Trophoblast cell (in vitro differentiated cells and primary cell): ENCODE measurements around the gene AMMECR1.

ENCODE experiments used
- DNase-seq, 2 donors: peaks; one replicate each; pipeline ENCODE4 v3.0.0-alpha.2; 2016
- H2AFZ ChIP-seq: 2 replicates; pipeline ENCODE4 v1.6.1; 2013; ENCODE audit warnings: low read length, moderate library complexity, mild to moderate bottlenecking; ENCODE audit not compliant: insufficient read depth, poor library complexity
- H2AK5ac ChIP-seq: 2 replicates; pipeline ENCODE4 v1.6.1; 2013; ENCODE audit warnings: mild to moderate bottlenecking, low read length
- H2BK120ac ChIP-seq: 2 replicates; pipeline ENCODE4 v1.6.1; 2013; ENCODE audit warnings: low read length, mild to moderate bottlenecking, moderate library complexity; ENCODE audit not compliant: insufficient read depth, poor library complexity
- H2BK12ac ChIP-seq: 2 replicates; pipeline ENCODE4 v1.6.1; 2013; ENCODE audit warnings: mild to moderate bottlenecking, low read length, moderate library complexity
- H2BK5ac ChIP-seq: 2 replicates; pipeline ENCODE4 v1.6.1; 2013; ENCODE audit warnings: low read length, low read depth, moderate library complexity, mild to moderate bottlenecking; ENCODE audit not compliant: poor library complexity
- H3K14ac ChIP-seq: 2 replicates; pipeline ENCODE4 v1.6.1; 2013; ENCODE audit warnings: mild to moderate bottlenecking, low read length
- H3K18ac ChIP-seq: 2 replicates; pipeline ENCODE4 v1.6.1; 2013; ENCODE audit warnings: mild to moderate bottlenecking, low read length
- H3K23ac ChIP-seq: 2 replicates; pipeline ENCODE4 v1.6.1; 2013; ENCODE audit warnings: low read length
- H3K27ac ChIP-seq: 2 replicates; pipeline ENCODE4 v1.5.1; 2013; ENCODE audit warnings: low read depth, mild to moderate bottlenecking, inconsistent platforms, low read length, moderate library complexity
- H3K27me3 ChIP-seq: 2 replicates; pipeline ENCODE4 v1.6.1; 2013; ENCODE audit warnings: inconsistent platforms, mild to moderate bottlenecking, low read length, moderate library complexity; ENCODE audit not compliant: insufficient read depth
- H3K36me3 ChIP-seq, 2 experiments: 1 replicate in 1 of 2; 2 replicates in 1 of 2; pipeline ENCODE4 v1.6.1; 2013; ENCODE audit warnings: low read length in 2 of 2, mild to moderate bottlenecking in 2 of 2, moderate library complexity in 1 of 2; ENCODE audit not compliant: insufficient read depth in 2 of 2, control insufficient read depth in 1 of 2
- H3K4ac ChIP-seq: 2 replicates; pipeline ENCODE4 v1.6.1; 2013; ENCODE audit warnings: low read depth, mild to moderate bottlenecking, low read length, moderate library complexity
- H3K4me1 ChIP-seq, 2 experiments: 1 replicate in 1 of 2; 2 replicates in 1 of 2; pipeline ENCODE4 v1.6.1; 2013; ENCODE audit warnings: low read length in 2 of 2, mild to moderate bottlenecking in 2 of 2, moderate library complexity in 1 of 2; ENCODE audit not compliant: insufficient read depth in 2 of 2, control insufficient read depth in 1 of 2
- H3K4me2 ChIP-seq: 2 replicates; pipeline ENCODE4 v1.6.1; 2013; ENCODE audit warnings: inconsistent platforms, mild to moderate bottlenecking, low read length, moderate library complexity
- H3K4me3 ChIP-seq: 2 replicates; pipeline ENCODE4 v1.5.1; 2013; ENCODE audit warnings: mild to moderate bottlenecking, low read depth, low read length, inconsistent platforms
- H3K79me1 ChIP-seq: one replicate; pipeline ENCODE4 v1.6.1; 2013; ENCODE audit warnings: low read length
- H3K79me2 ChIP-seq: 2 replicates; pipeline ENCODE4 v1.6.1; 2013; ENCODE audit warnings: low read length, mild to moderate bottlenecking; ENCODE audit not compliant: control insufficient read depth, insufficient read depth, poor library complexity
- H3K9ac ChIP-seq: 2 replicates; pipeline ENCODE4 v1.6.1; 2013; ENCODE audit warnings: mild to moderate bottlenecking, low read length
- H3K9me3 ChIP-seq: 2 replicates; pipeline ENCODE4 v1.6.1; 2013; ENCODE audit warnings: low read depth, mild to moderate bottlenecking, control low read depth, inconsistent platforms, low read length; ENCODE audit not compliant: insufficient read depth
- H4K12ac ChIP-seq: 2 replicates; pipeline ENCODE4 v1.6.1; 2013; ENCODE audit warnings: low read depth, mild to moderate bottlenecking, low read length, moderate library complexity
- H4K8ac ChIP-seq: 2 replicates; pipeline ENCODE4 v1.6.1; 2013; ENCODE audit warnings: low read depth, mild to moderate bottlenecking, low read length, moderate library complexity
- H4K91ac ChIP-seq: one replicate; pipeline ENCODE4 v1.6.1; 2013; ENCODE audit warnings: low read depth, mild to moderate bottlenecking, low read length, moderate library complexity
- WGBS: extraction: QIAGEN DNeasy Blood & Tissue Kit; methylation state at CpG from one replicate; pipeline ENCODE4 v1.1.7; 2013; ENCODE audit warnings: missing lambda C conversion rate; ENCODE audit not compliant: insufficient read length, insufficient coverage; ENCODE audit errors: extremely low coverage; 5-methylcytosine and 5-hydroxymethylcytosine counted together

Gene AMMECR1

DNA sequence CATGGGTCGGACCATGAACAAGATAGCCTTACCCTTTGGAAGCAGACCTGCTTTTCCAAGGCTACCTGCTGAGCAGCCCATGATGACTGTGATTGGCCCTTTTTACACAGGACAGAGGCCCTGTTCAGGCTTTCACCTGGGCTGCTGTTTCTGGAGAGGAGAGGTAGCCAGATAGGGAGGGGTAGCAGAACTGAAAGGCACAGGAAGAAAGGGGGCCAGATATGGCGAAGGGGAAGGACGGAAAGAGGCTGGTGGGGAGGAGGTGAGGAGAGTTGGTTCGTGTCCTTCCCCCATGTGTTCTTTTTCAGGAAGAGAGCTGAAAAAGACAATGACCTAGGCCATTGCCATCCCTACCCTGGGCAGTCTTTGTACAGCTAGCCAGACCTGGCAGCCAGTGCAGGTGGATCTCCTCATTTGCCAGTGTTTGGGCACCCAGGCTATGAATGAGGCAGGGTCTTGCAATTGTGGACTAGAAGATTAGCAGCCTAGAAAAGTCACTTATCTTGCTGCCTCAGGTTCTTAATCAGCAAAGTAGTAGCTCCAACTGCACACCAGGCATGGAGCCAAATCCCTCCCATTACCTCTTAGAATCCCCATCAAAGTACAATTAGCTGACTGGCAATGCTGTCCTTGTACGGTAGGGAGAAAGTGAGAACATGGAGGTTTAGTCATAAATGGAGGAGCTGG, 139.6 kb downstream of the AMMECR1 start:
- Histone ChIP-seq H3K4ac (no peak overlapping the region), H3K79me2 (peaks cover 1% of the 10 kb centered on the region), H2AFZ (no peak overlapping the region), H3K14ac (no peak overlapping the region), H2AK5ac (no peak overlapping the region), H4K91ac (no peak overlapping the region), H3K27me3 (no peaks in the 10 kb centered on the region), H3K9me3 (no peaks in the 10 kb centered on the region), H2BK120ac (no peak overlapping the region), H3K4me3 (no peak overlapping the region), H3K36me3 (no peaks in the 10 kb centered on the region), H3K27ac (no peak overlapping the region), H4K12ac (no peak overlapping the region), H3K18ac (no peak overlapping the region), H4K8ac (no peak overlapping the region), H3K79me1 (peaks cover 7% of the 10 kb centered on the region), H3K4me2 (no peak overlapping the region), H3K23ac (no peak overlapping the region), H3K9ac (no peak overlapping the region), H3K4me1 (peaks cover 17 to 27% of the 10 kb centered on the region in 2 experiments), H2BK12ac (no peak overlapping the region), H2BK5ac (no peak overlapping the region)
- no CpG with 5 or more reads among the region's 5 CpGs for WGBS
- no peak for DNase-seq

DNA sequence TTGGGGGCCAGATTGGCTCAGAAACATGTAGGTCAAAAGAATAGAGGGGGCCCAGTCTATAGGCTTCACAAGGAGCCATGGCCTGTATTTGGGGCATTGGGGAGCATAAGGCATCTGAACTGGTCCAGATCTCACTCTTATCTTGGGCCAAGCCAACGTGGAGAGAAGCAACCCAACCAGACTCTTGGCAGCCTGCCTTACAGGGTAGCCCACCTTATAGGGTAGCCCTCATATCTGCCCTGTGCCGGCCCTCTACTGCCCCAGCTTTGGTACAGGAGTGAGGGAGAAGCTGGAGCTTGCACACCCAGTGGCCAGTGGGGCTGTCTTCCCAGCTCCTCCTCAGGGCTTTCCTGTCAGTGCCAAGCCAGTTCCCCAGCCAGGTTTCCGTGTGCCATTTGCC, 142.2 kb downstream of the AMMECR1 start:
- H3K4me2 ChIP-seq: no peak overlapping the region
- peak overlapping the region; percentile 28 for H3K14ac ChIP-seq
- H2AFZ ChIP-seq: no peak overlapping the region
- no peak overlapping the region for H3K4me3 ChIP-seq
- no peak overlapping the region for H3K9ac ChIP-seq
- no peak overlapping the region for H2BK5ac ChIP-seq
- peak overlapping the region; percentile 31 for H4K91ac ChIP-seq
- no peak overlapping the region for H2AK5ac ChIP-seq
- H3K9me3 ChIP-seq: no peaks in the 10 kb centered on the region
- no peak overlapping the region for H3K18ac ChIP-seq
- no peak overlapping the region for H2BK12ac ChIP-seq
- peaks cover 1% of the 10 kb centered on the region for H3K79me1 ChIP-seq
- peaks cover 7 to 13% of the 10 kb centered on the region in 2 experiments for H3K4me1 ChIP-seq
- peak overlapping the region; percentile 19 for H3K27ac ChIP-seq
- H4K12ac ChIP-seq: no peak overlapping the region
- H3K4ac ChIP-seq: no peak overlapping the region
- H3K23ac ChIP-seq: no peak overlapping the region
- H3K79me2 ChIP-seq: peaks cover 1% of the 10 kb centered on the region
- H3K36me3 ChIP-seq: no peaks in the 10 kb centered on the region
- no peaks in the 10 kb centered on the region for H3K27me3 ChIP-seq
- whole genome bisulfite sequencing: no CpG with 5 or more reads among the region's 3 CpGs
- H2BK120ac ChIP-seq: no peak overlapping the region
- H4K8ac ChIP-seq: no peak overlapping the region
- DNase-seq: no peak

GRCh38 chrX:110175146-110175545, 142.7 kb downstream of the AMMECR1 start:
- Histone ChIP-seq H4K12ac (no peak overlapping the region), H4K8ac (no peak overlapping the region), H3K18ac (no peak overlapping the region), H2BK5ac (no peak overlapping the region), H3K9ac (no peak overlapping the region), H2BK120ac (no peak overlapping the region), H3K9me3 (no peaks in the 10 kb centered on the region), H4K91ac (peak overlapping the region; percentile 31), H3K79me1 (peaks cover 1% of the 10 kb centered on the region), H3K4me2 (no peak overlapping the region), H3K27me3 (no peaks in the 10 kb centered on the region), H2AFZ (no peak overlapping the region), H3K79me2 (peaks cover 1% of the 10 kb centered on the region), H3K4ac (no peak overlapping the region), H3K14ac (no peak overlapping the region), H3K36me3 (no peaks in the 10 kb centered on the region), H3K23ac (no peak overlapping the region), H2AK5ac (no peak overlapping the region), H3K4me1 (peaks cover 6 to 8% of the 10 kb centered on the region in 2 experiments), H3K4me3 (no peak overlapping the region), H3K27ac (peak overlapping the region; percentile 19), H2BK12ac (no peak overlapping the region)
- WGBS: no CpG with 5 or more reads among the region's 4 CpGs
- peak; percentile 42 for DNase-seq

DNA sequence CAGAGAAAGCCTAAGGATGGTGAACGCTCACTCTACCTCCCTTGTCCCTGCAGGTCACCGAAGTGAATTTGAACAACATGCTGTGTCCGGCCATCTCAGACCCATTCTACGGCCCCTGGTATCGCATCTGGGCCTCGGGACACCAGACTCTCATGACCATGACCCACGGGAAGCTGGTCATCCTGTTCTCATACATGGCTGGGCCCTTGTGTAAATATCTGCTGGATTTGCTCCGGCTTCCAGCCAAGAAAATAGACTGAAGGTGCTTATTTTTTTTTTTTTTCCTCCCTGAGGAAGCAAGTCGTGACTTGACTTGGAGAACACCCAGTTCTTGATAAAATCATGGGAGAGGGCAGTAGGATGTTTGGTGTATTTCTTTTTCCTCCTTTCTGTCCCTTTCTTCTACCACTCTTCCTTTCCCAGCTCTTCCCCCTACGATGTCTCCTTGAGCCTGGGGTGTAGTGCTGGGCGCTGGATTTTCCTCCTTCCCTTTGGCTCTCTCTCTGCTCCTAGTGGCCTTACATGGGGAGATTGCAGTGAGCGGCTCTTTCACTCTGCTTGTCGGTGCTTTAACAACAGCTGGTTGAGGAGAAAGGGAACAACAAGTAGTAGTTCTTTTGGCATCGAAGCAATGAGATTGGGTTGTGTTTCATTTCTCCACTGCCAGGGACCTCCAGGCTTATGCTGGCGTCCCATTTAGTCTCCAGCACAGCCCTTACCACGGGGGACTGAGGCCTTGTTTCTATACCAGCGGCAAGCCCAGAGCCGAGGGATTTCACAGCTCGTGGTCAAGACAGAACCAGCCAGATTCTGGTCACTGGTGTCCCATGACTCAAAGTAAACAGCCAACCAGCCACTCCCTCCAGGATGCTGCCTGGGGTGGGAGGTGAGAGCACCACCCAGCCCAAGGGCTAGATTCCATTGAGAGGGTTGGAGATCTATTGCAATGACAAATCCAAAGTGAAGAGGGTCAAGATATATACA, 144.4 kb downstream of the AMMECR1 start:
- Histone ChIP-seq H2BK12ac (no peak overlapping the region), H3K79me1 (no peaks in the 10 kb centered on the region), H3K4ac (no peak overlapping the region), H3K9me3 (no peaks in the 10 kb centered on the region), H3K79me2 (no peaks in the 10 kb centered on the region), H3K36me3 (no peaks in the 10 kb centered on the region), H3K27ac (peak overlapping the region; percentile 57), H3K4me3 (no peak overlapping the region), H2AFZ (no peak overlapping the region), H2BK5ac (peak overlapping the region; percentile 38), H3K14ac (no peak overlapping the region), H3K23ac (no peak overlapping the region), H2BK120ac (no peak overlapping the region), H4K8ac (no peak overlapping the region), H3K4me2 (no peak overlapping the region), H3K18ac (no peak overlapping the region), H3K9ac (no peak overlapping the region), H4K91ac (peak overlapping the region; percentile 13), H3K27me3 (no peaks in the 10 kb centered on the region), H4K12ac (no peak overlapping the region), H3K4me1 (peaks cover 3 to 6% of the 10 kb centered on the region in 2 experiments), H2AK5ac (no peak overlapping the region)
- WGBS: no CpG with 5 or more reads among the region's 19 CpGs
- DNase-seq: peak; percentile 57 to 58
